GM12878 (cell line): ENCODE measurements around the gene GP9. TPM values are rescaled to one million over a fixed set of nuclear protein-coding genes. Genes with fewer than 3 reads are reported as not detected.

Experiments used
- ATAC-seq: fragments of 200-7000 bp; cut with Tn5 transposase; 3 replicates; pipeline ENCODE4 v1.9.1; 2020; ENCODE audit warnings: mild to moderate bottlenecking, moderate library complexity
- BruUV-seq: library from RNA; stranded (reverse); fragments of 400-500 nt; replicated peaks from 2 replicates; lab custom pipeline; 2021; lab: Mats Ljungman, UMichigan
- CTCF ChIA-PET: fragments of 300-600 bp; sonication (Branson Sonifier 250); formaldehyde crosslinking; extraction: SDS; loops from one replicate; lab custom pipeline; 2021; ENCODE audit warnings: inconsistent platforms; lab: Yijun Ruan, JAX
- POLR2A ChIA-PET: fragments of 350-600 bp; formaldehyde crosslinking; extraction: SDS; loops from one replicate; lab custom pipeline; 2021; ENCODE audit warnings: inconsistent platforms; lab: Charles Lee
- RAD21 ChIA-PET: fragments of 300-600 bp; sonication (Branson Sonifier 250); formaldehyde crosslinking; loops from one replicate; lab custom pipeline; 2023; ENCODE audit warnings: antibody characterized with exemption; ENCODE audit not compliant: unreplicated experiment; lab: Charles Lee
- SMC1A ChIA-PET: fragments of 300-600 bp; sonication (Branson Sonifier 250); formaldehyde crosslinking; loops from one replicate; lab custom pipeline; 2023; ENCODE audit not compliant: unreplicated experiment, uncharacterized antibody; lab: Charles Lee
- DNase-seq: peaks from one replicate; pipeline ENCODE4 v3.0.0-alpha.2; 2011; ENCODE audit warnings: low read depth, low spot score
- FAIRE-seq: peaks from 3 replicates; lab custom pipeline; 2011; peaks lifted over from hg19 to GRCh38; lab: Jason Lieb, UNC
- H2AFZ ChIP-seq: 2 replicates; pipeline ENCODE4 v1.6.0; 2011; ENCODE audit warnings: low read depth, low read length, control low read depth; ENCODE audit not compliant: control insufficient read depth
- H3K27ac ChIP-seq: 2 replicates; pipeline ENCODE4 v1.5.1; 2011; ENCODE audit warnings: control low read depth; ENCODE audit not compliant: control insufficient read depth, insufficient read depth
- H3K27me3 ChIP-seq, 2 experiments: replicated peaks in 1 of 2; 2 replicates each; pipeline versions ENCODE4 v1.6.0 to v1.6.1; 2011; ENCODE audit warnings: low read length in 1 of 2; ENCODE audit not compliant: control insufficient read depth in 2 of 2, insufficient read depth in 2 of 2
- H3K36me3 ChIP-seq, 2 experiments: 2 replicates each; pipeline ENCODE4 v1.5.1; 2011; ENCODE audit warnings: low read length in 1 of 2; ENCODE audit not compliant: control insufficient read depth in 2 of 2, insufficient read depth in 2 of 2
- H3K4me1 ChIP-seq: 2 replicates; pipeline ENCODE4 v1.6.1; 2011; ENCODE audit warnings: mild to moderate bottlenecking, low read length, moderate library complexity, mixed read lengths; ENCODE audit not compliant: control insufficient read depth, insufficient read depth
- H3K4me2 ChIP-seq: 2 replicates; pipeline ENCODE4 v1.6.0; 2011; ENCODE audit warnings: control low read depth; ENCODE audit not compliant: control insufficient read depth, insufficient read depth
- H3K4me3 ChIP-seq: fragments of 200-600 bp; sonication (generic); 2 replicates; pipeline ENCODE4 v1.5.1; 2016
- H3K79me2 ChIP-seq: 2 replicates; pipeline ENCODE4 v1.6.0; 2011; ENCODE audit warnings: low read length; ENCODE audit not compliant: control insufficient read depth, insufficient read depth
- H3K9ac ChIP-seq: 2 replicates; pipeline ENCODE4 v1.8.0; 2011; ENCODE audit warnings: low read length, control low read depth, mixed read lengths; ENCODE audit not compliant: control insufficient read depth, insufficient read depth
- H3K9me3 ChIP-seq: replicated peaks from 3 replicates; pipeline ENCODE4 v1.5.1; 2011; ENCODE audit warnings: mild to moderate bottlenecking, low read length; ENCODE audit not compliant: control insufficient read depth, insufficient read depth
- H4K20me1 ChIP-seq: 2 replicates; pipeline ENCODE4 v1.6.0; 2011; ENCODE audit not compliant: control insufficient read depth, insufficient read depth
- BCL11A ChIP-seq: IDR thresholded peaks from 2 replicates; pipeline ENCODE4 v1.6.1; 2011; ENCODE audit warnings: low read depth, low read length
- CBX5 ChIP-seq: sonication (generic); IDR thresholded peaks from 2 replicates; pipeline ENCODE4 v1.6.1; 2016; ENCODE audit warnings: low read depth, moderate library complexity, mild to moderate bottlenecking, inconsistent platforms
- CHD4 ChIP-seq: fragments of 200-600 bp; sonication (generic); IDR thresholded peaks from 2 replicates; pipeline ENCODE4 v1.6.1; 2016; ENCODE audit warnings: mild to moderate bottlenecking
- CUX1 ChIP-seq: IDR thresholded peaks from 2 replicates; pipeline ENCODE4 v1.6.1; 2012; ENCODE audit warnings: improper control_type of control experiment, low read depth, low read length; ENCODE audit not compliant: insufficient replicate concordance
- HDAC6 ChIP-seq: fragments of 200-600 bp; sonication (generic); IDR thresholded peaks from one replicate; pipeline ENCODE4 v1.8.0; 2017; ENCODE audit warnings: antibody characterized with exemption; ENCODE audit not compliant: unreplicated experiment
- JUND ChIP-seq: IDR thresholded peaks from 2 replicates; pipeline ENCODE4 v1.6.1; 2012; ENCODE audit warnings: low read depth, mild to moderate bottlenecking, low read length, improper control_type of control experiment, moderate library complexity
- NFIC ChIP-seq: IDR thresholded peaks from 2 replicates; pipeline ENCODE4 v1.6.1; 2012; ENCODE audit warnings: low read depth, mild to moderate bottlenecking, inconsistent platforms, low read length, moderate library complexity
- POLR2A ChIP-seq: IDR thresholded peaks from 2 replicates; pipeline ENCODE4 v1.6.1; 2011; ENCODE audit warnings: low read depth, mild to moderate bottlenecking, low read length
- SMC3 ChIP-seq: IDR thresholded peaks from 2 replicates; pipeline ENCODE4 v1.6.1; 2011; ENCODE audit warnings: low read length, improper control_type of control experiment, borderline replicate concordance
- WGBS: methylation state at CpG from one replicate; pipeline ENCODE4 v1.1.6; 2016; ENCODE audit warnings: low lambda C conversion rate; ENCODE audit not compliant: insufficient replicate concordance, insufficient coverage; ENCODE audit errors: missing lambda C conversion rate; 5-methylcytosine and 5-hydroxymethylcytosine counted together
- in situ Hi-C: fragments of 300-500 bp; cut with MboI; formaldehyde crosslinking; loops from 9 replicates; pipeline ENCODE4 v1.14.3; 2018; ENCODE audit warnings: mixed read lengths
- intact Hi-C: fragments of 100-400 bp; cut with micrococcal nuclease; formaldehyde crosslinking; loops from one replicate; pipeline ENCODE4 v1.14.2; 2022; ENCODE audit not compliant: unreplicated experiment
- polyA plus RNA-seq, 11 experiments: library from polyadenylated mRNA; depleted of rRNA in 4 of 11; unstranded in 6 of 11; stranded (reverse) in 5 of 11; fragments of >200 nt; fragmentation: Nextera tagmentation in 4 of 11; fragmentation: Illumina TruSeq in 1 of 11; extraction: Ambion mirVana in 4 of 11; extraction: Trizol in 1 of 11; gene quantifications; 1 replicate in 1 of 11; 2 replicates in 10 of 11; pipeline versions ENCODE4 v1.2.1 to v1.2.3, GENCODE V29; 2011 to 2016; ENCODE audit warnings: inconsistent platforms in 2 of 11, missing spikeins in 2 of 11, low read depth in 1 of 11
- total RNA-seq, 4 experiments: library from RNA; depleted of rRNA in 3 of 4; stranded (reverse); fragments of >200 nt in 3 of 4; fragmentation: Illumina TruSeq in 1 of 4; extraction: Trizol in 1 of 4; gene quantifications; 2 replicates each; pipeline versions ENCODE4 v1.2.1 to v1.2.3, GENCODE V29; 2013 to 2021
- TF ChIP-seq, protein P1 (sequence below): fragments of 450-650 bp; IDR thresholded peaks from 2 replicates; pipeline ENCODE4 v1.6.1; 2017; ENCODE audit warnings: borderline replicate concordance

The GP9 gene
- total and polyA plus RNA-seq, 10 of the 15 experiments (the other 5 are each of a cell fraction or from before 2014, with no cell fraction given) = 0.15 TPM; not detected in 9

GRCh38 chr3:129018751-129019150 is 41.8 kb upstream of the GP9 start:
- Histone ChIP-seq H3K4me3 (no peak overlapping the region), H4K20me1 (no peaks in the 10 kb centered on the region), H3K4me1 (peaks cover 19% of the 10 kb centered on the region), H3K9ac (no peak overlapping the region), H3K9me3 (no peaks in the 10 kb centered on the region), H3K27me3 (peaks cover 0 to 4% of the 10 kb centered on the region in 2 experiments; a peak in 1 of 4 replicates), H3K27ac (no peak overlapping the region), H3K4me2 (no peak overlapping the region), H3K36me3 (no peaks in the 10 kb centered on the region), H3K79me2 (no peaks in the 10 kb centered on the region), H2AFZ (no peak overlapping the region)
- TF ChIP-seq NFIC (no peak), CHD4 (no peak), HDAC6 (no peak), SMC3 (no peak), CUX1 (no peak), BCL11A (no peak), JUND (no peak), POLR2A (no peak), CBX5 (no peak)
- TF ChIP-seq, protein P1, sequence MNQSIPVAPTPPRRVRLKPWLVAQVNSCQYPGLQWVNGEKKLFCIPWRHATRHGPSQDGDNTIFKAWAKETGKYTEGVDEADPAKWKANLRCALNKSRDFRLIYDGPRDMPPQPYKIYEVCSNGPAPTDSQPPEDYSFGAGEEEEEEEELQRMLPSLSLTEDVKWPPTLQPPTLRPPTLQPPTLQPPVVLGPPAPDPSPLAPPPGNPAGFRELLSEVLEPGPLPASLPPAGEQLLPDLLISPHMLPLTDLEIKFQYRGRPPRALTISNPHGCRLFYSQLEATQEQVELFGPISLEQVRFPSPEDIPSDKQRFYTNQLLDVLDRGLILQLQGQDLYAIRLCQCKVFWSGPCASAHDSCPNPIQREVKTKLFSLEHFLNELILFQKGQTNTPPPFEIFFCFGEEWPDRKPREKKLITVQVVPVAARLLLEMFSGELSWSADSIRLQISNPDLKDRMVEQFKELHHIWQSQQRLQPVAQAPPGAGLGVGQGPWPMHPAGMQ = no peak
- intact Hi-C loops = no loop called here
- DNase-seq = no peak
- ChIA-PET SMC1A (interaction anchor here (1.6 kb wide), 1 partner anchor 48 kb away, joined by 4 read pairs; no protein-coding TSS in a partner anchor), RAD21 (interaction anchor here (1.3 kb wide), 1 partner anchor 49 kb away, joined by 4 read pairs; no protein-coding TSS in a partner anchor), CTCF (interaction anchor here (1.1 to 4.0 kb wide), 2 partner anchors 9 to 48 kb away, joined by 3 to 32 read pairs; no protein-coding TSS in a partner anchor), POLR2A (interaction anchor here (0.6 kb wide), 1 partner anchor 276 kb away, joined by 4 read pairs; no protein-coding TSS in a partner anchor)
- no peak for ATAC-seq
- FAIRE-seq = no peak
- 81% methylated on average over 9 of the region's 9 CpGs for WGBS
- in situ Hi-C loops = no loop called here
- BruUV-seq = no TSS peak
